SK-N-SH (cell line): ENCODE data around the gene YY1. TPM values are rescaled to one million over a fixed set of nuclear protein-coding genes. Genes with fewer than 3 reads are reported as not detected.
"Not testable (repeated sequence)": the region's sequence is repeated elsewhere in the genome, so short reads cannot be mapped to it uniquely, and the experiment has no call there.

Source experiments
- CTCF ChIA-PET: fragments of 300-600, 350-600 bp; formaldehyde crosslinking; extraction: SDS; loops from one replicate; lab custom pipeline; 2021; lab: Yijun Ruan, JAX
- POLR2A ChIA-PET: fragments of 350-600 bp; sonication (Branson Sonifier 250); formaldehyde crosslinking; extraction: SDS; loops from one replicate; lab custom pipeline; 2020; ENCODE audit warnings: antibody characterized with exemption, inconsistent platforms; lab: Yijun Ruan, JAX
- DNase-seq: peaks from one replicate; pipeline ENCODE4 v3.0.0; 2012
- H2AFZ ChIP-seq: fragments of 200-600 bp; sonication (generic); 2 replicates; pipeline ENCODE4 v1.8.1; 2016; ENCODE audit warnings: antibody characterized with exemption, mild to moderate bottlenecking, low read depth
- H3F3A ChIP-seq: fragments of 200-600 bp; sonication (generic); replicated peaks from 2 replicates; pipeline ENCODE3; 2016; ENCODE audit warnings: antibody characterized with exemption, mild to moderate bottlenecking; ENCODE audit not compliant: insufficient read depth
- H3K27ac ChIP-seq, 2 experiments: fragments of 200-500 bp in 1 of 2; fragments of 200-600 bp in 1 of 2; sonication (Bioruptor generic) in 1 of 2; sonication (generic), shearing (Covaris generic) in 1 of 2; 2 replicates each; pipeline versions ENCODE4 v1.5.1 to v1.6.1; 2014 to 2016; ENCODE audit warnings: low read depth in 2 of 2, inconsistent platforms in 1 of 2, low read length in 1 of 2, mild to moderate bottlenecking in 1 of 2, mixed read lengths in 1 of 2
- H3K27me3 ChIP-seq: fragments of 200-600 bp; sonication (generic), shearing (Covaris generic); 2 replicates; pipeline ENCODE4 v1.6.1; 2016; ENCODE audit warnings: mixed run types; ENCODE audit not compliant: insufficient read depth
- H3K36me3 ChIP-seq, 2 experiments: fragments of 200-500 bp in 1 of 2; fragments of 200-600 bp in 1 of 2; sonication (Bioruptor generic) in 1 of 2; sonication (generic) in 1 of 2; replicated peaks in 1 of 2; 2 replicates each; pipeline versions ENCODE3 to v1.5.1; 2014 to 2016; ENCODE audit warnings: low read length in 1 of 2, mild to moderate bottlenecking in 1 of 2; ENCODE audit not compliant: insufficient read depth in 2 of 2, control insufficient read depth in 1 of 2
- H3K4me1 ChIP-seq, 2 experiments: fragments of 200-500 bp in 1 of 2; fragments of 200-600 bp in 1 of 2; sonication (Bioruptor generic) in 1 of 2; sonication (generic), shearing (Covaris generic) in 1 of 2; 2 replicates each; pipeline versions ENCODE4 v1.5.1 to v1.6.1; 2014 to 2016; ENCODE audit warnings: low read depth in 1 of 2, low read length in 1 of 2, mixed run types in 1 of 2; ENCODE audit not compliant: insufficient read depth in 2 of 2, control insufficient read depth in 1 of 2
- H3K4me2 ChIP-seq: fragments of 200-600 bp; sonication (generic), shearing (Covaris generic); 2 replicates; pipeline ENCODE4 v1.6.1; 2017; ENCODE audit warnings: mixed run types
- H3K4me3 ChIP-seq, 2 experiments: fragments of 200-500 bp in 1 of 2; fragments of 200-600 bp in 1 of 2; sonication (Bioruptor generic) in 1 of 2; sonication (generic), shearing (Covaris generic) in 1 of 2; 2 replicates each; pipeline versions ENCODE4 v1.5.1 to v1.8.1; 2014 to 2016; ENCODE audit warnings: low read depth in 2 of 2, inconsistent platforms in 1 of 2, low read length in 1 of 2, mild to moderate bottlenecking in 1 of 2, mixed read lengths in 1 of 2, moderate library complexity in 1 of 2
- H3K79me2 ChIP-seq: fragments of 200-600 bp; sonication (generic); 2 replicates; pipeline ENCODE4 v1.8.1; 2017; ENCODE audit warnings: mild to moderate bottlenecking; ENCODE audit not compliant: insufficient read depth
- H3K9ac ChIP-seq: fragments of 200-600 bp; sonication (generic); 2 replicates; pipeline ENCODE4 v1.6.1; 2017; ENCODE audit warnings: mixed run types
- H3K9me2 ChIP-seq: fragments of 200-600 bp; sonication (generic); 2 replicates; pipeline ENCODE4 v1.6.1; 2017; ENCODE audit warnings: mixed run types
- H3K9me3 ChIP-seq: fragments of 200-600 bp; sonication (generic); 2 replicates; pipeline ENCODE4 v1.6.1; 2017; ENCODE audit warnings: mixed run types, mild to moderate bottlenecking, moderate library complexity
- H4K20me1 ChIP-seq: fragments of 200-600 bp; sonication (generic); 2 replicates; pipeline ENCODE4 v1.6.1; 2017; ENCODE audit warnings: mild to moderate bottlenecking, mixed run types; ENCODE audit not compliant: insufficient read depth
- ELF1 ChIP-seq: IDR thresholded peaks from 2 replicates; pipeline ENCODE4 v1.4.0; 2012
- EZH2phosphoT487 ChIP-seq: fragments of 200-600 bp; sonication (generic); IDR thresholded peaks from 2 replicates; pipeline ENCODE4 v1.6.1; 2017; ENCODE audit warnings: low read depth, mixed run types, mild to moderate bottlenecking, antibody characterized with exemption, moderate library complexity, borderline replicate concordance
- GATA2 ChIP-seq: sonication (generic); formaldehyde crosslinking; IDR thresholded peaks from 2 replicates; pipeline ENCODE4 v1.5.0; 2020; ENCODE audit warnings: mild to moderate bottlenecking, missing genetic modification reagents
- JUND ChIP-seq: IDR thresholded peaks from 2 replicates; pipeline ENCODE4 v1.4.0; 2012
- MXI1 ChIP-seq: IDR thresholded peaks from 2 replicates; pipeline ENCODE4 v1.6.1; 2012; ENCODE audit warnings: mild to moderate bottlenecking, low read depth, low read length, improper control_type of control experiment
- RCOR1 ChIP-seq: fragments of 150-350 bp; IDR thresholded peaks from 2 replicates; pipeline ENCODE4 v1.6.1; 2017; ENCODE audit warnings: antibody characterized with exemption, low read length
- TCF12 ChIP-seq: IDR thresholded peaks from 2 replicates; pipeline ENCODE4 v1.4.0; 2012
- TEAD4 ChIP-seq: IDR thresholded peaks from 2 replicates; pipeline ENCODE4 v1.4.0; 2012; ENCODE audit warnings: mild to moderate bottlenecking, borderline replicate concordance; ENCODE audit not compliant: insufficient read depth
- USF2 ChIP-seq: fragments of 150-350 bp; IDR thresholded peaks from 2 replicates; pipeline ENCODE4 v1.6.1; 2017; ENCODE audit warnings: antibody characterized with exemption, low read length, low read depth, borderline replicate concordance
- WGBS: methylation state at CpG from one replicate; pipeline ENCODE4 v1.1.6; 2017; ENCODE audit warnings: low lambda C conversion rate; 5-methylcytosine and 5-hydroxymethylcytosine counted together
- polyA plus RNA-seq, 3 experiments: library from polyadenylated mRNA; depleted of rRNA; stranded (reverse); fragments of >200 nt; gene quantifications; 2 replicates each; pipeline ENCODE4 v1.2.3, GENCODE V29; 2012
- TF ChIP-seq, protein P1 (sequence below): IDR thresholded peaks from 2 replicates; pipeline ENCODE4; 2012
- TF ChIP-seq, protein P2 (sequence below): IDR thresholded peaks from 2 replicates; pipeline ENCODE4 v1.6.1; 2012; ENCODE audit warnings: mild to moderate bottlenecking, low read depth, low read length, moderate library complexity

Gene YY1
- polyA plus RNA-seq, 1 of the 3 experiments (the other 2 are of a cell fraction): 18.1 TPM

GRCh38 chr14:100282083-100282350 is 43.1 kb downstream of the YY1 start (continued):
- TF ChIP-seq, protein P1, sequence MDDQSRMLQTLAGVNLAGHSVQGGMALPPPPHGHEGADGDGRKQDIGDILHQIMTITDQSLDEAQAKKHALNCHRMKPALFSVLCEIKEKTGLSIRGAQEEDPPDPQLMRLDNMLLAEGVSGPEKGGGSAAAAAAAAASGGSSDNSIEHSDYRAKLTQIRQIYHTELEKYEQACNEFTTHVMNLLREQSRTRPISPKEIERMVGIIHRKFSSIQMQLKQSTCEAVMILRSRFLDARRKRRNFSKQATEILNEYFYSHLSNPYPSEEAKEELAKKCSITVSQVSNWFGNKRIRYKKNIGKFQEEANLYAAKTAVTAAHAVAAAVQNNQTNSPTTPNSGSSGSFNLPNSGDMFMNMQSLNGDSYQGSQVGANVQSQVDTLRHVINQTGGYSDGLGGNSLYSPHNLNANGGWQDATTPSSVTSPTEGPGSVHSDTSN: no peak
- TF ChIP-seq, protein P2, sequence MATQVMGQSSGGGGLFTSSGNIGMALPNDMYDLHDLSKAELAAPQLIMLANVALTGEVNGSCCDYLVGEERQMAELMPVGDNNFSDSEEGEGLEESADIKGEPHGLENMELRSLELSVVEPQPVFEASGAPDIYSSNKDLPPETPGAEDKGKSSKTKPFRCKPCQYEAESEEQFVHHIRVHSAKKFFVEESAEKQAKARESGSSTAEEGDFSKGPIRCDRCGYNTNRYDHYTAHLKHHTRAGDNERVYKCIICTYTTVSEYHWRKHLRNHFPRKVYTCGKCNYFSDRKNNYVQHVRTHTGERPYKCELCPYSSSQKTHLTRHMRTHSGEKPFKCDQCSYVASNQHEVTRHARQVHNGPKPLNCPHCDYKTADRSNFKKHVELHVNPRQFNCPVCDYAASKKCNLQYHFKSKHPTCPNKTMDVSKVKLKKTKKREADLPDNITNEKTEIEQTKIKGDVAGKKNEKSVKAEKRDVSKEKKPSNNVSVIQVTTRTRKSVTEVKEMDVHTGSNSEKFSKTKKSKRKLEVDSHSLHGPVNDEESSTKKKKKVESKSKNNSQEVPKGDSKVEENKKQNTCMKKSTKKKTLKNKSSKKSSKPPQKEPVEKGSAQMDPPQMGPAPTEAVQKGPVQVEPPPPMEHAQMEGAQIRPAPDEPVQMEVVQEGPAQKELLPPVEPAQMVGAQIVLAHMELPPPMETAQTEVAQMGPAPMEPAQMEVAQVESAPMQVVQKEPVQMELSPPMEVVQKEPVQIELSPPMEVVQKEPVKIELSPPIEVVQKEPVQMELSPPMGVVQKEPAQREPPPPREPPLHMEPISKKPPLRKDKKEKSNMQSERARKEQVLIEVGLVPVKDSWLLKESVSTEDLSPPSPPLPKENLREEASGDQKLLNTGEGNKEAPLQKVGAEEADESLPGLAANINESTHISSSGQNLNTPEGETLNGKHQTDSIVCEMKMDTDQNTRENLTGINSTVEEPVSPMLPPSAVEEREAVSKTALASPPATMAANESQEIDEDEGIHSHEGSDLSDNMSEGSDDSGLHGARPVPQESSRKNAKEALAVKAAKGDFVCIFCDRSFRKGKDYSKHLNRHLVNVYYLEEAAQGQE: no peak
- TF ChIP-seq GATA2 (CRISPR knock-in tag): no peak

DNA sequence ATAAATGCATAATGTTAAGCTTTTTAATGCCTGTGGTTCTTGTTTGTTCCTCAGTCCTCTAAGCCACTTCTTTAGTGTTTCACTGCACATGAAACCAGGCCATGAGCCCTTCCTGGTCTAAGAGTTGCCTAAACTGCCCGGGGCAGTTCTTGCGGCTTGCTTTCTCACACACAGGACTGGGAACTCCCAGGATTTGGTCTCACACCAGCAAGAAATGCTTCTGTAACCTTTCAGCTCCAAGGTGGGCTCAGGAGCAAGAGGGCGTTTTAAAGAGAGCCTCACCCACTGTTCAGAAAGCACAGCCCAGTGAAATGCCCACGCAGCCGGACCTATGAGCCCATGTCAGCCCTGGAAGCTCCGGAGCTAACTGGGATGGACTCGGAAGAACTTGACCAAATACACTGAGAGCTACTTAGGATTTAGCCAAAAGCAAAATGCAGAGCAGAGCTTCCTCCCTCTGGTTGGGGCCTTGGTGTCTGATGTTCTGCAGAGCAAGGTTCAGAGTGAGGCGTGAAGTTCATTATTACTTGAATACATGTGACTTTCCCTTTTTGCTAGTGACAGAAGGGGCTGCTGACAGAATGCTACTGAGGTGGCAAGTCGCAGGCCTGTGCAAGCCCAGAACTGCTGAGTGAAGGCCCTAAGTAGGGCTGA is 43.9 kb downstream of the YY1 start:
- ChIA-PET POLR2A (no interaction called here), CTCF (interaction anchor here (1.2 to 5.6 kb wide), 6 partner anchors 10 to 174 kb away, joined by 3 to 58 read pairs (median 10); no protein-coding TSS in a partner anchor)
- no peak overlapping the region for H2AFZ ChIP-seq
- H3K9me2 ChIP-seq: no peaks in the 10 kb centered on the region
- H3K27me3 ChIP-seq: no peaks in the 10 kb centered on the region
- DNase-seq: no peak
- peaks cover 12 to 16% of the 10 kb centered on the region in 2 experiments for H3K36me3 ChIP-seq
- 98% methylated on average over 8 of the region's 9 CpGs for WGBS
- TF ChIP-seq ELF1 (no peak), EZH2phosphoT487 (no peak), JUND (no peak), TEAD4 (no peak), RCOR1 (no peak), MXI1 (no peak), TCF12 (no peak), USF2 (no peak)
- peaks cover 11 to 16% of the 10 kb centered on the region in 2 experiments for H3K4me1 ChIP-seq
- H3K79me2 ChIP-seq: peaks cover 39% of the 10 kb centered on the region
- H3K9ac ChIP-seq: no peak overlapping the region
- peaks cover 29% of the 10 kb centered on the region for H4K20me1 ChIP-seq
- H3K4me2 ChIP-seq: no peak overlapping the region
- H3F3A ChIP-seq: peaks cover 7% of the 10 kb centered on the region
- no peaks in the 10 kb centered on the region for H3K9me3 ChIP-seq
- H3K4me3 ChIP-seq: no peak overlapping the region
- H3K27ac ChIP-seq: no peak overlapping the region

GRCh38 chr14:100283436-100283835 is 44.5 kb downstream of the YY1 start:
- H3K27me3 ChIP-seq, H3K4me3 ChIP-seq, H3K27ac ChIP-seq, POLR2A ChIA-PET, H3K4me2 ChIP-seq, H3K9me3 ChIP-seq, H3K9me2 ChIP-seq, H3F3A ChIP-seq, H2AFZ ChIP-seq, DNase-seq, H3K9ac ChIP-seq: not testable (repeated sequence)
- Histone ChIP-seq H3K4me1 (peaks cover 9 to 16% of the 10 kb centered on the region in 2 experiments), H3K79me2 (peaks cover 33% of the 10 kb centered on the region), H3K36me3 (peaks cover 8 to 12% of the 10 kb centered on the region in 2 experiments), H4K20me1 (peaks cover 25% of the 10 kb centered on the region)
- 93% methylated on average over 9 of the region's 9 CpGs for WGBS
- CTCF ChIA-PET: interaction anchor here (1.2 to 5.6 kb wide), 9 partner anchors 11 to 175 kb away, joined by 3 to 58 read pairs (median 9); no protein-coding TSS in a partner anchor
